K562 (cell line): ENCODE measurements around the gene CYB561A3. TPM values are rescaled to one million over a fixed set of nuclear protein-coding genes. Genes with fewer than 3 reads are reported as not detected.

Source experiments
- ATAC-seq: fragments of 200-7000 bp; cut with Tn5 transposase; 3 replicates; pipeline ENCODE4 v1.9.1; 2020; ENCODE audit warnings: moderate library complexity
- BruUV-seq: library from RNA; stranded (reverse); fragments of 400-500 nt; replicated peaks from 2 replicates; lab custom pipeline; 2021; lab: Mats Ljungman, UMichigan
- CTCF ChIA-PET: fragments of 300-600 bp; formaldehyde crosslinking; extraction: SDS; loops from one replicate; lab custom pipeline; 2021; ENCODE audit warnings: low intra/inter-chr PET ratio; lab: Yijun Ruan, JAX
- POLR2A ChIA-PET: fragments of 300-600, 350-650 bp; sonication (Branson Sonifier 250); formaldehyde crosslinking; extraction: SDS; loops from one replicate; lab custom pipeline; 2021; ENCODE audit warnings: antibody characterized with exemption, inconsistent platforms; lab: Yijun Ruan, JAX
- DNase-seq, 4 experiments: peaks; one replicate each; pipeline versions ENCODE4 v3.0.0 to v3.0.0-alpha.2; 2011 to 2018; ENCODE audit warnings: low spot score in 3 of 4, mixed read lengths in 3 of 4; ENCODE audit errors: extremely low read depth in 1 of 4
- FAIRE-seq: peaks from 2 replicates; lab custom pipeline; 2011; peaks lifted over from hg19 to GRCh38; lab: Jason Lieb, UNC
- H2AFZ ChIP-seq: 2 replicates; pipeline ENCODE4 v1.6.0; 2011; ENCODE audit warnings: low read depth, low read length, control low read depth, inconsistent platforms
- H3K27ac ChIP-seq: fragments of 200-600 bp; 3 replicates; pipeline ENCODE4 v1.8.0; 2011; ENCODE audit warnings: low read depth, mild to moderate bottlenecking, control low read depth, inconsistent platforms, low read length, moderate library complexity, mixed read lengths; ENCODE audit errors: extremely low read depth
- H3K27me3 ChIP-seq, 2 experiments: fragments of 300-600 bp in 1 of 2; 2 replicates in 1 of 2; 3 replicates in 1 of 2; pipeline versions ENCODE4 v1.6.0 to v1.8.0; 2011; ENCODE audit warnings: inconsistent platforms in 2 of 2, low read length in 2 of 2, mild to moderate bottlenecking in 1 of 2, mixed read lengths in 1 of 2, moderate library complexity in 1 of 2; ENCODE audit not compliant: control insufficient read depth in 2 of 2, insufficient read depth in 2 of 2
- H3K36me3 ChIP-seq: fragments of 300-600 bp; 3 replicates; pipeline ENCODE4 v1.8.0; 2011; ENCODE audit warnings: mild to moderate bottlenecking, low read length, inconsistent platforms; ENCODE audit not compliant: control insufficient read depth, insufficient read depth
- H3K4me1 ChIP-seq, 2 experiments: fragments of 200-600 bp in 1 of 2; replicated peaks in 1 of 2; 2 replicates in 1 of 2; 3 replicates in 1 of 2; pipeline versions ENCODE4 v1.5.1 to v1.8.0; 2011; ENCODE audit warnings: inconsistent platforms in 2 of 2, low read length in 2 of 2, mild to moderate bottlenecking in 1 of 2, mixed read lengths in 1 of 2, moderate library complexity in 1 of 2; ENCODE audit not compliant: control insufficient read depth in 2 of 2, insufficient read depth in 2 of 2
- H3K4me2 ChIP-seq: 2 replicates; pipeline ENCODE4 v1.6.1; 2011; ENCODE audit warnings: low read length, control low read depth, inconsistent platforms, mixed read lengths; ENCODE audit not compliant: insufficient read depth
- H3K4me3 ChIP-seq: fragments of 200-600 bp; sonication (generic), shearing (Covaris generic); 2 replicates; pipeline ENCODE4 v1.5.1; 2016; ENCODE audit warnings: control low read depth, inconsistent platforms
- H3K79me2 ChIP-seq: fragments of 200-600 bp; 3 replicates; pipeline ENCODE4 v1.8.0; 2011; ENCODE audit warnings: low read length, inconsistent platforms; ENCODE audit not compliant: control insufficient read depth, insufficient read depth
- H3K9ac ChIP-seq, 2 experiments: 2 replicates each; pipeline versions ENCODE4 v1.6.0 to v1.6.1; 2011; ENCODE audit warnings: low read depth in 2 of 2, low read length in 2 of 2, control low read depth in 1 of 2, inconsistent platforms in 1 of 2, mild to moderate bottlenecking in 1 of 2, mixed read lengths in 1 of 2; ENCODE audit not compliant: insufficient read depth in 1 of 2
- H3K9me1 ChIP-seq: one replicate; pipeline ENCODE4 v1.6.0; 2011; ENCODE audit warnings: inconsistent platforms, mild to moderate bottlenecking, low read length, moderate library complexity; ENCODE audit not compliant: control insufficient read depth, insufficient read depth
- H3K9me3 ChIP-seq: replicated peaks from 2 replicates; pipeline ENCODE4 v1.5.1; 2011; ENCODE audit warnings: low read depth, low read length, inconsistent platforms; ENCODE audit not compliant: control insufficient read depth, insufficient read depth
- H4K20me1 ChIP-seq: replicated peaks from 2 replicates; pipeline ENCODE4 v1.6.1; 2011; ENCODE audit warnings: low read length, inconsistent platforms, mixed read lengths; ENCODE audit not compliant: control insufficient read depth, insufficient read depth
- ERF ChIP-seq: fragments of 450-650 bp; formaldehyde crosslinking; IDR thresholded peaks from 2 replicates; pipeline ENCODE4 v1.4.0; 2020; ENCODE audit warnings: mild to moderate bottlenecking, mixed read lengths
- ETV1 ChIP-seq: fragments of 450-650 bp; conservative IDR thresholded peaks from 2 replicates; pipeline ENCODE4 v1.6.1; 2016; ENCODE audit warnings: missing genetic modification characterization, control low read depth, low read depth, missing compliant biosample characterization
- GABPB1 ChIP-seq: sonication (generic); formaldehyde crosslinking; IDR thresholded peaks from 2 replicates; pipeline ENCODE4 v1.8.0; 2022; ENCODE audit warnings: mild to moderate bottlenecking, missing genetic modification reagents
- GTF2F1 ChIP-seq: IDR thresholded peaks from 2 replicates; pipeline ENCODE4 v1.6.1; 2011; ENCODE audit warnings: low read depth, low read length, improper control_type of control experiment
- HNRNPH1 ChIP-seq: fragments of 200-400 bp; formaldehyde crosslinking; optimal IDR thresholded peaks from 2 replicates; pipeline ENCODE3; 2017; ENCODE audit warnings: low read depth, mild to moderate bottlenecking, low read length, moderate library complexity
- KLF6 ChIP-seq: fragments of 250-450 bp; sonication (Bioruptor Pico); IDR thresholded peaks from 2 replicates; pipeline ENCODE4 v1.4.0; 2020; ENCODE audit warnings: mild to moderate bottlenecking, moderate library complexity, borderline replicate concordance
- NELFE ChIP-seq: IDR thresholded peaks from 2 replicates; pipeline ENCODE4 v1.6.1; 2011; ENCODE audit warnings: mild to moderate bottlenecking; ENCODE audit not compliant: insufficient read depth, insufficient read length
- PHB2 ChIP-seq: fragments of 450-650 bp; IDR thresholded peaks from 2 replicates; pipeline ENCODE4 v1.6.1; 2017; ENCODE audit warnings: low read depth
- ZBTB7A ChIP-seq: IDR thresholded peaks from 2 replicates; pipeline ENCODE4 v1.6.1; 2011; ENCODE audit warnings: low read depth, mild to moderate bottlenecking, low read length, moderate library complexity, borderline replicate concordance; ENCODE audit not compliant: control insufficient read depth
- ZC3H8 ChIP-seq: fragments of 450-650 bp; IDR thresholded peaks from 2 replicates; pipeline ENCODE4 v1.6.1; 2017
- ZKSCAN8 ChIP-seq: fragments of 200-800 bp; sonication (Bioruptor generic); IDR thresholded peaks from 2 replicates; pipeline ENCODE4 v1.6.1; 2016; ENCODE audit warnings: missing genetic modification characterization, missing compliant biosample characterization
- ZNF277 ChIP-seq: fragments of 250-450 bp; sonication (Bioruptor Pico); IDR thresholded peaks from 2 replicates; pipeline ENCODE4 v1.8.0; 2022; ENCODE audit warnings: inconsistent platforms, mild to moderate bottlenecking, moderate library complexity, borderline replicate concordance
- ZNF384 ChIP-seq: IDR thresholded peaks from 2 replicates; pipeline ENCODE4 v1.6.1; 2012; ENCODE audit warnings: low read depth, low read length, improper control_type of control experiment
- WGBS: fragments of 100-300 bp; shearing (Covaris generic); methylation state at CpG from one replicate; pipeline ENCODE4 v1.1.6; 2016; ENCODE audit warnings: low coverage, mixed read lengths; ENCODE audit not compliant: insufficient coverage; ENCODE audit errors: missing lambda C conversion rate; 5-methylcytosine and 5-hydroxymethylcytosine counted together
- in situ Hi-C: fragments of 300-500 bp; cut with MboI; formaldehyde crosslinking; loops from 4 replicates; pipeline ENCODE4 v1.15.0; 2018; ENCODE audit warnings: inconsistent platforms, mixed read lengths
- intact Hi-C: fragments of 100-400 bp; cut with micrococcal nuclease; formaldehyde crosslinking; loops from 2 replicates; pipeline ENCODE4 v1.14.2; 2022
- polyA plus RNA-seq, 8 experiments: library from polyadenylated mRNA; depleted of rRNA in 4 of 8; stranded (reverse) in 5 of 8; unstranded in 3 of 8; fragments of >200 nt; fragmentation: Nextera tagmentation in 2 of 8; fragmentation: Illumina TruSeq in 1 of 8; extraction: Ambion mirVana in 2 of 8; extraction: Trizol in 1 of 8; gene quantifications; 2 replicates each; pipeline versions ENCODE4 v1.2.1 to v1.2.3, GENCODE V29; 2011 to 2014; ENCODE audit warnings: inconsistent platforms in 1 of 8, missing spikeins in 1 of 8
- total RNA-seq, 7 experiments: library from RNA; depleted of rRNA in 6 of 7; stranded (reverse); fragments of >200 nt in 6 of 7; fragmentation: Illumina TruSeq in 2 of 7; extraction: Trizol in 2 of 7; gene quantifications; 2 replicates each; pipeline versions ENCODE4 v1.2.1 to v1.2.3, GENCODE V29; 2011 to 2021; ENCODE audit warnings: low replicate concordance in 1 of 7
- TF ChIP-seq, protein P1 (sequence below): fragments of 450-650 bp; formaldehyde crosslinking; IDR thresholded peaks from 2 replicates; pipeline ENCODE4 v1.4.0; 2020; ENCODE audit warnings: mild to moderate bottlenecking, moderate library complexity
- TF ChIP-seq, protein P2 (sequence below): fragments of 450-650 bp; IDR thresholded peaks from 2 replicates; pipeline ENCODE4 v1.6.1; 2018; ENCODE audit not compliant: partially characterized antibody

CYB561A3 gene
- total and polyA plus RNA-seq, 9 of the 15 experiments (the other 6 are each of a cell fraction or from before 2014, with no cell fraction given) = 29.2 to 78.9 (median 37.9) TPM

DNA sequence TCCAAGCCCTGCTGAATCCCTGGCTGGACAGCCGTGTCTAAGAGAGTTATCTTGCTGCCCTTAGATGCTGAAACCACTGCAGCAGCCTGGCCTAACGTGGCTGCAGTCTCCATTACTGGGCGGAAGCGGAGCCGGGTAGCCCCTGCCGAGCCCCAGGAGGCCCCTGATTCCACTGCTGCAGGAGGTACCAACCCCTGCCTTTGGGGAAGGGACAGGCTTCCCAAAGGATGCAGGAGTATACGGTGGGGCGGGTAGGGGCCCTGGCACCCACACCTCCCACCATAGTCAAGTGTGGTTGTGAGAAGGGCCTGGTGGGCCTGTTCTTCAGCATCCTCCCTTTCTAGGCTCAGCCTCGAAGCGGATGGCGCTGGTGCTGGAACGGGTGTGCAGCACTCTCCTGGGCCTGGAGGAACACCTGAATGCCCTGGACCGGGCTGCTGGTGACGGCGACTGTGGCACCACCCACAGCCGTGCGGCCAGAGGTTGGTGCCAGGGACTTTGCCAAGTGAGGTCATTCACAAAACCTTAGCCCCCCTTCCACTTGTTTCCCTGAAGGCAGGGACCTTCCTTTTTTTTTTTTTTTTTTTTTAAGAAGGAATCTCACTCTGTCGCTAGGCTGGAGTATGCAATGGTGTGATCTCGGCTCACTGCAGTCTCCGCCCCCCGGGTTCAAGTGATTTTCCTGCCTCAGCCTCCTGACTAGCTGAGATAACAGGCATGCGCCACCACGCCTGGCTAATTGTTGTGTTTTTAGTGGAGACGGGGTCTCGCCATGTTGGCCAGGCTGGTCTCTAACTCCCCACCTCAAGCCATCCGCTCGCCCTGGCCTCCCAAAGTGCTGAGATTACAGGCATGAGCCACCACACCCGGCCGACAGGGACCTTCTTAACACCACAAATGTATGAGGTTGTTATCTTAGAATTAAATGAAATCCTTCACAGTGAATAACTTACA lies 17.6 kb downstream of the CYB561A3 start:
- Histone ChIP-seq H3K4me3 (no peak overlapping the region), H4K20me1 (no peaks in the 10 kb centered on the region), H3K4me1 (peaks cover 49 to 65% of the 10 kb centered on the region in 2 experiments; a peak in 4 of 5 replicates), H3K9ac (peak overlapping the region in 1 of 2 experiments; percentile 18; a peak in 1 of 4 replicates), H3K9me1 (no peaks in the 10 kb centered on the region), H3K9me3 (no peaks in the 10 kb centered on the region), H3K79me2 (no peaks in the 10 kb centered on the region), H2AFZ (no peak overlapping the region), H3K27me3 (no peaks in the 10 kb centered on the region), H3K4me2 (no peak overlapping the region; the same call in 1 of the 2 replicates), H3K27ac (peak overlapping the region; percentile 13; the same call in 1 of the 3 replicates), H3K36me3 (peaks cover 49% of the 10 kb centered on the region; the same call in 2 of the 3 replicates)
- intact Hi-C loops = no loop called here
- FAIRE-seq (peak; percentile 42), ATAC-seq (0 out of 3 replicates have a peak, but pooled peaks have one; percentile 3), DNase-seq (peak in 1 of 4 experiments; percentile 81)
- 63% methylated on average over 25 of the region's 29 CpGs for WGBS
- in situ Hi-C loops = no loop called here
- ChIA-PET CTCF (no interaction called here), POLR2A (no interaction called here)
- no TSS peak for BruUV-seq
- TF ChIP-seq ZNF384 (peak; percentile 48; the same call in 1 of the 2 replicates), ZNF277 (no peak), ERF (CRISPR knock-in tag) (no peak), GABPB1 (no peak), ZKSCAN8 (no peak), ETV1 (no peak), GTF2F1 (no peak), ZBTB7A (no peak), KLF6 (CRISPR knock-in tag) (no peak), NELFE (no peak), PHB2 (no peak), ZC3H8 (no peak), HNRNPH1 (no peak)
- TF ChIP-seq, protein P1, sequence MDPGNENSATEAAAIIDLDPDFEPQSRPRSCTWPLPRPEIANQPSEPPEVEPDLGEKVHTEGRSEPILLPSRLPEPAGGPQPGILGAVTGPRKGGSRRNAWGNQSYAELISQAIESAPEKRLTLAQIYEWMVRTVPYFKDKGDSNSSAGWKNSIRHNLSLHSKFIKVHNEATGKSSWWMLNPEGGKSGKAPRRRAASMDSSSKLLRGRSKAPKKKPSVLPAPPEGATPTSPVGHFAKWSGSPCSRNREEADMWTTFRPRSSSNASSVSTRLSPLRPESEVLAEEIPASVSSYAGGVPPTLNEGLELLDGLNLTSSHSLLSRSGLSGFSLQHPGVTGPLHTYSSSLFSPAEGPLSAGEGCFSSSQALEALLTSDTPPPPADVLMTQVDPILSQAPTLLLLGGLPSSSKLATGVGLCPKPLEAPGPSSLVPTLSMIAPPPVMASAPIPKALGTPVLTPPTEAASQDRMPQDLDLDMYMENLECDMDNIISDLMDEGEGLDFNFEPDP (CRISPR knock-in tag) = no peak
- TF ChIP-seq, protein P2, sequence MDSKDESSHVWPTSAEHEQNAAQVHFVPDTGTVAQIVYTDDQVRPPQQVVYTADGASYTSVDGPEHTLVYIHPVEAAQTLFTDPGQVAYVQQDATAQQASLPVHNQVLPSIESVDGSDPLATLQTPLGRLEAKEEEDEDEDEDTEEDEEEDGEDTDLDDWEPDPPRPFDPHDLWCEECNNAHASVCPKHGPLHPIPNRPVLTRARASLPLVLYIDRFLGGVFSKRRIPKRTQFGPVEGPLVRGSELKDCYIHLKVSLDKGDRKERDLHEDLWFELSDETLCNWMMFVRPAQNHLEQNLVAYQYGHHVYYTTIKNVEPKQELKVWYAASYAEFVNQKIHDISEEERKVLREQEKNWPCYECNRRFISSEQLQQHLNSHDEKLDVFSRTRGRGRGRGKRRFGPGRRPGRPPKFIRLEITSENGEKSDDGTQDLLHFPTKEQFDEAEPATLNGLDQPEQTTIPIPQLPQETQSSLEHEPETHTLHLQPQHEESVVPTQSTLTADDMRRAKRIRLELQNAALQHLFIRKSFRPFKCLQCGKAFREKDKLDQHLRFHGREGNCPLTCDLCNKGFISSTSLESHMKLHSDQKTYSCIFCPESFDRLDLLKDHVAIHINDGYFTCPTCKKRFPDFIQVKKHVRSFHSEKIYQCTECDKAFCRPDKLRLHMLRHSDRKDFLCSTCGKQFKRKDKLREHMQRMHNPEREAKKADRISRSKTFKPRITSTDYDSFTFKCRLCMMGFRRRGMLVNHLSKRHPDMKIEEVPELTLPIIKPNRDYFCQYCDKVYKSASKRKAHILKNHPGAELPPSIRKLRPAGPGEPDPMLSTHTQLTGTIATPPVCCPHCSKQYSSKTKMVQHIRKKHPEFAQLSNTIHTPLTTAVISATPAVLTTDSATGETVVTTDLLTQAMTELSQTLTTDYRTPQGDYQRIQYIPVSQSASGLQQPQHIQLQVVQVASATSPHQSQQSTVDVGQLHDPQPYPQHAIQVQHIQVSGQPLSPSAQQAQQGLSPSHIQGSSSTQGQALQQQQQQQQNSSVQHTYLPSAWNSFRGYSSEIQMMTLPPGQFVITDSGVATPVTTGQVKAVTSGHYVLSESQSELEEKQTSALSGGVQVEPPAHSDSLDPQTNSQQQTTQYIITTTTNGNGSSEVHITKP = no peak
